ENCODE results near the gene MPLKIP. TPM values are rescaled to one million over a fixed set of nuclear protein-coding genes. Genes with fewer than 3 reads are reported as not detected.
"Not testable (repeated sequence)": the region's sequence is repeated elsewhere in the genome, so short reads cannot be mapped to it uniquely, and the experiment has no call there.

The MPLKIP gene
- polyA plus RNA-seq, 2 donors = 30.5 to 33.4 TPM

DNA sequence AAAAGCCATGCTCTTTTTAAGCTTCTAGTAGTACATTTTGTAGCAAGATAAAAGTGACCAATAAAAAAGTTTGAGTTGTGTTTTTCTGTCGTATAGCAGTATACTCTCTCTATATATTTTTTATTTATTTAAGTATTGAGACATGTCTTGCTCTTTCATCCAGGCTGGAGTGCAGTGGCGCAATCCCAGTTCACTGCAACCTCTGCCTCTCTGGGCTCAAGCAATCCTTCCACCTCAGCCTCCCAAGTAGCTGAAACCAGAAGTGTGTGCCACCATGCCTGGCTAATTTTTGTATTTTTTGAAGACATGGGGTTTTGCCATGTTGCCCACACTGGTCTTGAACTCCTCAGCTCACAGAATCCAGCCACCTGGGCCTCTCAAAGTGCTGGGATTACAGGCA, 3.1 kb upstream of the MPLKIP start:
- 97 to 98% methylated on average over 2 of the region's 2 CpGs for WGBS, 2 donors

DNA sequence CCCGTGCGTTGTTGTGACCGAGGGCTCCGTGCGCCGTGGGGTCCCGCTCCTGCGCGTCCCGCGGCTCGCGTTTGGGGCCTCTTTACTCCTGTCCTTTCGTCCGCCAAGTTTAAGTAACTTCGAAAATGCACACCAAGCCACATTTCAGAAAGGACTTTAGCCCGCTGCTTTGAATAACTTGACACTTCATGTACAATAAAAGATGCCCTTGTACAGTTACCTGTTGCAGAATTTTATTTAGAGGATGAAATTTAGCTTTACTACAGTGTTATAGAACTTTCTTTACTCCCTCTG, 842 bp upstream of the MPLKIP start:
- no peaks in the 10 kb centered on the region for H3K4me1 ChIP-seq (ENCODE audit: control insufficient read depth in 2 of 2, insufficient read depth in 2 of 2, low read length in 1 of 2)
- peak overlapping the region; percentile 90 to 95 for H3K27ac ChIP-seq (ENCODE audit: low read depth in 2 of 2, low read length in 1 of 2)
- peak overlapping the region; percentile 92 to 99 for H3K4me3 ChIP-seq (ENCODE audit: low read depth in 1 of 2, low read length in 2 of 2)
- no peaks in the 10 kb centered on the region for H3K36me3 ChIP-seq (ENCODE audit: control insufficient read depth in 2 of 2, insufficient read depth in 2 of 2, low read length in 1 of 2)
- no peaks in the 10 kb centered on the region for H3K27me3 ChIP-seq (ENCODE audit: control insufficient read depth in 1 of 2, insufficient read depth in 2 of 2, low read length in 2 of 2)
- WGBS, 2 donors = 5 to 7% methylated on average over 17 of the region's 17 CpGs
- no peaks in the 10 kb centered on the region for H3K9me3 ChIP-seq (ENCODE audit: control insufficient read depth in 2 of 2, insufficient read depth in 1 of 2, low read depth in 1 of 2, low read length in 1 of 2)

More for the DNA sequence above, 3.1 kb upstream of the MPLKIP start:
- H3K4me3 ChIP-seq (ENCODE audit: low read depth in 1 of 2, low read length in 2 of 2) = no peak overlapping the region
- H3K27me3 ChIP-seq (ENCODE audit: control insufficient read depth in 1 of 2, insufficient read depth in 2 of 2, low read length in 2 of 2) = no peaks in the 10 kb centered on the region
- no peaks in the 10 kb centered on the region for H3K9me3 ChIP-seq (ENCODE audit: control insufficient read depth in 2 of 2, insufficient read depth in 1 of 2, low read depth in 1 of 2, low read length in 1 of 2)
- H3K4me1 ChIP-seq (ENCODE audit: control insufficient read depth in 2 of 2, insufficient read depth in 2 of 2, low read length in 1 of 2) = no peaks in the 10 kb centered on the region
- H3K27ac ChIP-seq (ENCODE audit: low read depth in 2 of 2, low read length in 1 of 2) = no peak overlapping the region
- H3K36me3 ChIP-seq (ENCODE audit: control insufficient read depth in 2 of 2, insufficient read depth in 2 of 2, low read length in 1 of 2) = no peaks in the 10 kb centered on the region

DNA sequence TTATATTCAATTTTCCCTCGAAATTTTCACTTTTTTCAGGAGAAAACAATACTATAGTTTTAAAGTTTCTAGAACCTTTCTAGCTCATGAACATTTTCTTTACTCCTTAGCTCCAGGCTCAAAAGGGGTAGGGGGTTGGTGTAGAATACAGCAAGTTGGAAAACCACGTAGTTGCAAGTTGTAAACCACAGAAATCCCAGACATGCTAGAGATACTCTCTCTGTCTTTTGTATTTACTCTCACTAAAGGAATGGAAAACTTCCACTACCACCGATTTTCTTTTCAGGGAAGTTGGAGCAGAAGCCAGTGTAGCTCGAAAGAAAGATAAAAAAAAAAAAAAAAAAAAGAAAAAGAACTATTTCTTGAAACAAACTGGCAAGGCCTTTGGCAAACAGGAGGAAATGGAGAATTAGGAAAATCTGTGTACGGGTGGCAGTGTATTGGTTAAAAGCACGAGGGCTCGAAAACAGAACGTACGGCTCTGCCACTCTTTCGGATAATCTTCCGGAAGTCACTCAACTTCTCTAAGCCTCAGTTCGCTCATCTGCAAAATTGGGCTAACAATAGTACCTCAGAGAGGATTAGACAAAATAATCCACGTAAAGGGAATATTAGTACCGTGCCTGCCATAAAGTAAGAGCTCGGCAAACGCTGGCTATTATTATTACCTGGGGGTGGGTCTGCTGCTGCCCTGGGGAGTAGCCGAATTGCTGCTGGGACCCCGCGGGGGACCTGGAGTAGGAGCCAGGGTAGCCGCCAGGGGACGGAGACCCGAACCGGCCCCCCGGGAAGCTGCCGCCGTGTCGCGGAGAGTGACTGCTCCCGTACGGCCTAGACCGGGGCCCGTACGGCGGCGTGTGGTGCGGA, 628 bp downstream of the MPLKIP start:
- Histone ChIP-seq H3K4me3 (ENCODE audit: low read depth in 1 of 2, low read length in 2 of 2) (peak overlapping the region; percentile 92 to 99), H3K27me3 (ENCODE audit: control insufficient read depth in 1 of 2, insufficient read depth in 2 of 2, low read length in 2 of 2) (no peaks in the 10 kb centered on the region), H3K9me3 (ENCODE audit: control insufficient read depth in 2 of 2, insufficient read depth in 1 of 2, low read depth in 1 of 2, low read length in 1 of 2) (no peaks in the 10 kb centered on the region), H3K36me3 (ENCODE audit: control insufficient read depth in 2 of 2, insufficient read depth in 2 of 2, low read length in 1 of 2) (no peaks in the 10 kb centered on the region), H3K27ac (ENCODE audit: low read depth in 2 of 2, low read length in 1 of 2) (peak overlapping the region; percentile 90 to 95), H3K4me1 (ENCODE audit: control insufficient read depth in 2 of 2, insufficient read depth in 2 of 2, low read length in 1 of 2) (no peaks in the 10 kb centered on the region)
- 1% methylated on average over 34 to 36 of the region's 36 CpGs for WGBS, 2 donors

DNA sequence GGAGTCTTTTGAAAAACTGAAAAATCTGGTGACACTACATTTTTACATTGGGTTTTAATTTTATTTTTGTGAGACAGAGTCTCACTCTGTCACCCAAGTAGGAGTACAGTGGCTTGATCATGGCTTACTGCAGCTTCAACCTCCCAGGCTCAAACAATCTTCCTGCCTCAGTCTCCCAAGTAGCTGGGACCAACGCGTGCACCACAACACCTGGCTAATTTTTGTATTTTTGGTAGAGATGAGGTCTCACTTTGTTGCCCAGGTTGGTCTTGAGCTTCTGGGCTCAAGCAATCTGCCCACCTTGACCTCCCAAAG, 11.5 kb downstream of the MPLKIP start:
- Histone ChIP-seq H3K4me1 (ENCODE audit: control insufficient read depth in 2 of 2, insufficient read depth in 2 of 2, low read length in 1 of 2) (no peaks in the 10 kb centered on the region), H3K4me3 (ENCODE audit: low read depth in 1 of 2, low read length in 2 of 2) (no peak overlapping the region), H3K27ac (ENCODE audit: low read depth in 2 of 2, low read length in 1 of 2) (no peak overlapping the region), H3K27me3 (ENCODE audit: control insufficient read depth in 1 of 2, insufficient read depth in 2 of 2, low read length in 2 of 2) (no peaks in the 10 kb centered on the region), H3K36me3 (ENCODE audit: control insufficient read depth in 2 of 2, insufficient read depth in 2 of 2, low read length in 1 of 2) (no peaks in the 10 kb centered on the region), H3K9me3 (ENCODE audit: control insufficient read depth in 2 of 2, insufficient read depth in 1 of 2, low read depth in 1 of 2, low read length in 1 of 2) (no peaks in the 10 kb centered on the region)
- 97 to 98% methylated on average over 2 of the region's 2 CpGs for WGBS, 2 donors

DNA sequence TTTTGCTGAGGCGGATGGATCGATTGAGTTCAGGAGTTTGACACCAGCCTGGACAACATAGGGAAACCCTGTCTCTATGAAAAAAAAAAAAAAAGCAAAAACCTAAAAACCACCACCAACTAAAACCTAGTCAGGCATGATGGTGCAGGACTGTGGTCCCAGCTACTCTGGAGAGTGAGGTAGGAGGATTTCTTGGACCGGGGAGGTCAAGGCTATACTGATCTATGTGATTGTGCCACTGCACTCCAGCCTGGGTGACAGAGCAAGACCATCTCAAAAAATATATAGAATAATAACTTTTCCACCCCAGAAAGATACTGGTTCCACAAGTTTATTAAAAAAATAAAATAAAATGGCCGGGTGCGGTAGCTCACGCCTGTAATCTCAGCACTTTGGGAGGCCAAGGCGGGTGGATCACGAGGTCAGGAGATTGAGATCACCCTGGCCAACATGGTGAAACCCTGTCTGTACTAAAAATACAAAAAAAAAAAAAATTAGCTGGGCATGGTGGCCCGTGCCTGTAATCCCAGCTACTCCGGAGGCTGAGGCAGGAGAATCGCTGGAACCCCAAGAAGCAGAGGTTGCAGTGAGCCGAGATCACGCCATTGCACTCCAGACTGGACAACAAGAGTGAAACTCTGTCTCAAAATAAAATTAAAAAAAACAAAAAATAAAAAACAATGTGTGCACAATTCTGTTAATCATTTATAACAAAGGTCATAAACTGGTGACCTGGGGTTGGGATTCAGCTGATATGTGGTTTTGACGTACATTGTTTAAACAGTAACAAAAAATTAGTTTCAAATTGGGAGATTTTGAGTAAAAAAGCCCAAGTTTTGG, 12.1 kb downstream of the MPLKIP start:
- H3K4me1 ChIP-seq (ENCODE audit: control insufficient read depth in 2 of 2, insufficient read depth in 2 of 2, low read length in 1 of 2); H3K4me3 ChIP-seq (ENCODE audit: low read depth in 1 of 2, low read length in 2 of 2); H3K36me3 ChIP-seq (ENCODE audit: control insufficient read depth in 2 of 2, insufficient read depth in 2 of 2, low read length in 1 of 2); H3K27me3 ChIP-seq (ENCODE audit: control insufficient read depth in 1 of 2, insufficient read depth in 2 of 2, low read length in 2 of 2); H3K27ac ChIP-seq (ENCODE audit: low read depth in 2 of 2, low read length in 1 of 2); H3K9me3 ChIP-seq (ENCODE audit: control insufficient read depth in 2 of 2, insufficient read depth in 1 of 2, low read depth in 1 of 2, low read length in 1 of 2): not testable (repeated sequence)
- WGBS, 2 donors = 89 to 96% methylated on average over 14 of the region's 14 CpGs

DNA sequence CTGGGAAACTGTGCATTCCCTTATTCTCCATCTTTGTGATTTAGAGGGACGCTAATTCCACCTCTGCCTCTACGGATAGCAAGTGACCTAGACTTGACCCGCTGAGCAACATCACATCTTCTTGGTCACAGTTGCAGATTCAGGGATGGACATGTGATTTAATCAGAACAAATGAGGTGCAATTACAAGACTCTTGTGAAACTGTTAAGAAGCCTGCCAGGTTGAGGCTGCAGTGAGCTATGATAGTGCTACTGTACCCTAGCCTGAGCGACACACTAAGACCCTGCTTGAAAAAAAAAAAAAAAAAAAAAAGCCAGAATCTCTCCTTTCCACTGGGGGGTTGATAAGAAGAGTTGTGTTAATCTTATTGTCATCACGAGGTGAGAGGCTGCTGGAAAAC, 14.4 kb downstream of the MPLKIP start:
- Histone ChIP-seq H3K4me3 (ENCODE audit: low read depth in 1 of 2, low read length in 2 of 2) (no peak overlapping the region), H3K9me3 (ENCODE audit: control insufficient read depth in 2 of 2, insufficient read depth in 1 of 2, low read depth in 1 of 2, low read length in 1 of 2) (no peaks in the 10 kb centered on the region), H3K4me1 (ENCODE audit: control insufficient read depth in 2 of 2, insufficient read depth in 2 of 2, low read length in 1 of 2) (no peaks in the 10 kb centered on the region), H3K27me3 (ENCODE audit: control insufficient read depth in 1 of 2, insufficient read depth in 2 of 2, low read length in 2 of 2) (no peaks in the 10 kb centered on the region), H3K27ac (ENCODE audit: low read depth in 2 of 2, low read length in 1 of 2) (no peak overlapping the region), H3K36me3 (ENCODE audit: control insufficient read depth in 2 of 2, insufficient read depth in 2 of 2, low read length in 1 of 2) (no peaks in the 10 kb centered on the region)
- WGBS, 2 donors = 85 to 92% methylated on average over 5 of the region's 5 CpGs

DNA sequence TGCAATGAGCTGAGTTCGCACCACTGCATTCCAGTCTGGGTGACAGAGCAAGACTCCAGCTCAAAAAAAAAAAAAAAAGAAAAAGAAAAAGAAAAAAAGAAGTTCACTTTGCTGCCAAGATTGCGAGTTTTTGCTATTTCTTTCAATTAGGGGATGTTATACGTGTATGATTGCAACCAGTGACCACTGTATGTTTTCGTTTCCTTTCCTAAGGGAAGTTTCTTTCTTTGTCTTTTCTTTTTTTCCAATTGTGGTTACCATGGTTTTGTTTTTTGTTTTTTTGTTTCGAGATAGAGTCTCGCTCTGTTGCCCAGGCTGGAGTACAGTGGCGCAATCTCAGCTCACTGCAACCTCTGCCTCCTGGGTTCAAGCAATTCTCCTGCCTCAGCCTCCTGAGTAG, 16.2 kb downstream of the MPLKIP start:
- not testable (repeated sequence) for H3K4me1 ChIP-seq (ENCODE audit: control insufficient read depth in 2 of 2, insufficient read depth in 2 of 2, low read length in 1 of 2); H3K36me3 ChIP-seq (ENCODE audit: control insufficient read depth in 2 of 2, insufficient read depth in 2 of 2, low read length in 1 of 2); H3K9me3 ChIP-seq (ENCODE audit: control insufficient read depth in 2 of 2, insufficient read depth in 1 of 2, low read depth in 1 of 2, low read length in 1 of 2); H3K27ac ChIP-seq (ENCODE audit: low read depth in 2 of 2, low read length in 1 of 2); H3K4me3 ChIP-seq (ENCODE audit: low read depth in 1 of 2, low read length in 2 of 2); H3K27me3 ChIP-seq (ENCODE audit: control insufficient read depth in 1 of 2, insufficient read depth in 2 of 2, low read length in 2 of 2)
- WGBS, 2 donors = 84 to 88% methylated on average over 7 of the region's 7 CpGs

DNA sequence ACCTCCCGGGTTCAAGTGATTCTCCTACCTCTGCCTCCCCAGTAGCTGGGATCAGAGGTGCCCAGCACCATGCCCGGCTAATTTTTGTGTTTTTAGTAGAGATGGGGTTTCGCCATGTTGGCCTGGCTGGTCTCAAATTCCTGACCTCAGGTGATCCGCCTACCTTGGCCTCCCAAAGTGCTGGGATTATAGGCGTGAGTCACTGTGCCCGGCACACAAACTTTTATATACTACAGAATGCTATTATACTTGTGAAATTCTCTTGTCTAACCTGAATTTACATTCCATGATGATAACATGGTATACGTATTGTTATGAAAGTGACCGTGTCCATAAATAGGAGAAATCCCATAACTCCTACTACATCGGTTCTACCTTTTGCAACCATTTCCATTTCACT, 17.2 kb downstream of the MPLKIP start:
- H3K4me3 ChIP-seq (ENCODE audit: low read depth in 1 of 2, low read length in 2 of 2); H3K27me3 ChIP-seq (ENCODE audit: control insufficient read depth in 1 of 2, insufficient read depth in 2 of 2, low read length in 2 of 2); H3K4me1 ChIP-seq (ENCODE audit: control insufficient read depth in 2 of 2, insufficient read depth in 2 of 2, low read length in 1 of 2); H3K9me3 ChIP-seq (ENCODE audit: control insufficient read depth in 2 of 2, insufficient read depth in 1 of 2, low read depth in 1 of 2, low read length in 1 of 2); H3K36me3 ChIP-seq (ENCODE audit: control insufficient read depth in 2 of 2, insufficient read depth in 2 of 2, low read length in 1 of 2): not testable (repeated sequence)
- WGBS, 2 donors = 66 to 76% methylated on average over 9 of the region's 9 CpGs
- H3K27ac ChIP-seq (ENCODE audit: low read depth in 2 of 2, low read length in 1 of 2) = peak overlapping the region in 1 of 2 donors; percentile 59

DNA sequence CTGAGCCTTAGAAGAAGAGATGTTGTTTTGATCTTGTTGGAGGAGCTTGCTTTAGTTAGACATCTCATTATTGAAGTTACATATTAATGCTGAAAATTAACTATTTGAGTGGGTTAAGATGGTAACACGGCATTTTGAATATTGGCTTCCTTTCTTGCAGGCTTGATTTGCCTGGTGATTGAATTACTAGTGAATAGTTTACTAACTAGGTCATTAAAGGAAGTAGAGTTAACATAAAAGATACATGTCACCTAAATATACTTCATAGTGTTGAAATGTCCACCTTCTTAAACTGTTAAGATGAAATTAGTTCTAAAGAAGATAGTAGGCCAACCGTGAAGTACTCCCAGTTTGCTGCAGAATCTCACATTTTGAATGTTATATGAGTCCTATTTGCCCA, 18.5 kb downstream of the MPLKIP start:
- WGBS, 2 donors = 91 to 95% methylated on average over 2 of the region's 2 CpGs
- Histone ChIP-seq H3K4me1 (ENCODE audit: control insufficient read depth in 2 of 2, insufficient read depth in 2 of 2, low read length in 1 of 2) (no peaks in the 10 kb centered on the region), H3K36me3 (ENCODE audit: control insufficient read depth in 2 of 2, insufficient read depth in 2 of 2, low read length in 1 of 2) (no peaks in the 10 kb centered on the region), H3K27me3 (ENCODE audit: control insufficient read depth in 1 of 2, insufficient read depth in 2 of 2, low read length in 2 of 2) (no peaks in the 10 kb centered on the region), H3K27ac (ENCODE audit: low read depth in 2 of 2, low read length in 1 of 2) (no peak overlapping the region), H3K9me3 (ENCODE audit: control insufficient read depth in 2 of 2, insufficient read depth in 1 of 2, low read depth in 1 of 2, low read length in 1 of 2) (no peaks in the 10 kb centered on the region), H3K4me3 (ENCODE audit: low read depth in 1 of 2, low read length in 2 of 2) (no peak overlapping the region)
